HG03039 (cell line): Measurements from ENCODE around the gene PNMA6E.

Source experiments
- ATAC-seq: cut with Tn5 transposase; IDR thresholded peaks from one replicate; pipeline ENCODE4 v1.9.1; 2021; ENCODE audit warnings: mild to moderate bottlenecking, moderate library complexity; ENCODE audit not compliant: unreplicated experiment

Gene PNMA6E

DNA sequence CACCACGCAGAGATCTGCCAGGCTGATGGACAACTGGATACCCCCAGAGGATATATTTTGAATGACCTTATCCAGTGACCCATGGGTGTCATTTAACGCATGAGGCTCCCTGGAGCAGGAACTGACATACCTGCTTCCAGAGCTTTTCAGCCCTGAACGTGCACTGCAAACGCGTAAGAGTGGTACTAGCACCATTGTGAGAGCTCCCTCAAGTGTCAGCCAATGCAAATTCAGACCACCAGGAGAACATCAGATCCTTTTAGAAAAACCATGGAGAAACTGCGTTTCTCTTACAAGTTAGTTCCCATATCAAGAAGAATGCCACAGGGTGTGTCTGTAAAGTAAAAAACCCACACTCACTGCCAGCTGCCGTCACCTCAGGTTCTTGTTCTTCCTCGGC lies 37.4 kb upstream of the PNMA6E start:
- no peak for ATAC-seq

DNA sequence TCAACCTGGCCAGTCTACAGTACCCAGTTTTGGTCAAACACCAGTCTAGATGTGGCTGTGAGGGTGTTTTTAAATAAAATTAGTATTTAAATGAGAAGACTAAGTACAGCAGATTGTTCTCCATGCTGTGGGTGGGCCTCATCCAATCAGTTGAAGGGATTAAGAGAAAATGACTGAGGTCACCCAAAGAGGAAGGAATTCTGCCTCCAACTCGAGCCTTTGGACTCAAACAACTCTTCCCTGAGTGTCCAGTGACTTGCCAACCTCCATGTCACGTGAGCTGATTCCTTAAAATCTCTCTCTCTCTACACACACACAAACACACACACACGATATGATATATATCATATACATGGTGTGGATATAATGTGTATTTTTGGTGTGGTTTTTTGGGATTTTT lies 34.7 kb upstream of the PNMA6E start:
- no peak for ATAC-seq

DNA sequence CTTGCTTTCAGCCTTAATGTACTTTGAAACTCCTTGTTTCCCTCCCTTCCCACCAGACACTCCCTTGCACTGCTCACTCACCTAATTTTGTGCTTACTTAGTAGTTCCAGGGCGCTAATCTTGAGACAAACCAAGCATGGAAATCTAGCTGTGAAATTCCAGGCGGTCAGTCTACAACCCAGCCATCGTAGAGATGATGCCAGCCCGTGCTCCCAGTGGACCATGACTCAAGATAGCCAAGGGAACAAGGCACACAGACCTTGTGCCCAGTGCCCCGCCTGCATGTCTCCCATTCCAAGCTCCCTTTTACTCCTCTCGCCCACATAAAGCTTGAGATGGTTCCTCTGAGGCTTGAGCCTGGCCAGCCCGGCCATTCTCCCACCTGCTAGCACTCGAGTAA lies 33.7 kb upstream of the PNMA6E start:
- ATAC-seq, result no peak

DNA sequence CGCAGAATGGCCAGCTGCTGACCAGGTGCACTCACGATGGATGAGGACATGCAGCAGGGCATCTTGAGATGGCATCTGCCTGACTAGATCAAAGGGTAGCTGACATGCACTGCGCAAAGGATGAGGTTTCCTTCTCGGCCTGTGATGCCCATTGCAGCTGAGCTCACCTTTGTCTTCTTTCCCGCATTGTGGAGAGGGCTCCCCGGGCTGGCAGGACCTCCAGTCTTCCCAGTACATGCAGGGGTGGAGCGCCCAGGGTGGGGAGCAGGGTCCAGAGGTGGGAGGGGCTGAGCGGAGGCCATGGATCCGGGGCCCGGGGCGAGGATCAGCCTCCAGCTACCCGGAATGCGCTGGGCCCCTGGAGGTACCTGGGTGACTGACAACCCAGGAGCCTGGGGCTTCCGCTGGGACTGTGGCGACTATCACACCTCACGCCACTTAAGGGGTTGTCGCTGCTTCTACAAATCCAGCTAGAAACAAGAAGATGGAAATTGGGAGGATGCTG lies 32.7 kb upstream of the PNMA6E start:
- no peak for ATAC-seq

DNA sequence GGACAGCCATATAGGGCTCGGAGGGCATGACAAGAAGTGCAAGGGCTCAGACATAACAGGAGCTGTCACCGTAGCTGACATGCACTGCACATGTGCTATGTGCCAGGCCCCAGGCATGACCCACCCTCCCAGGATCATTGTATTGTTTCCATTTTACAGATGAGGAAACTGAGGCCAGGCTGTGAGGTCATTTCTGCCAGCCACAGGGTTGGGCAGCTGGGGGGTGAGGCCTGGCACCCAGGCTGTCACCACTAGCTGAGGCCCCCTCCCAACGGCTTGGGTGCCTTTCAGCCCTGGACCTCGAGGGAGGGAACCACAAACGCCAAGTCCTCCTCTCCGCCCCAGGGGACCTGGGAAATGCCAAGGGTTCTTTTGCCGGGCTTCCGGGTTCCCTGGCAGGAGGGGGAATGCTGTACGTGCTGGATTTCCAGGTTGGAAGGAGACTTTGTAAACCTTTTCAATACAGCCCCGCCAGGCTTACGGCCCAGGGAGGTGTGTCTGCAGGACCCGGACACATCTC lies 32.1 kb upstream of the PNMA6E start:
- no peak for ATAC-seq

DNA sequence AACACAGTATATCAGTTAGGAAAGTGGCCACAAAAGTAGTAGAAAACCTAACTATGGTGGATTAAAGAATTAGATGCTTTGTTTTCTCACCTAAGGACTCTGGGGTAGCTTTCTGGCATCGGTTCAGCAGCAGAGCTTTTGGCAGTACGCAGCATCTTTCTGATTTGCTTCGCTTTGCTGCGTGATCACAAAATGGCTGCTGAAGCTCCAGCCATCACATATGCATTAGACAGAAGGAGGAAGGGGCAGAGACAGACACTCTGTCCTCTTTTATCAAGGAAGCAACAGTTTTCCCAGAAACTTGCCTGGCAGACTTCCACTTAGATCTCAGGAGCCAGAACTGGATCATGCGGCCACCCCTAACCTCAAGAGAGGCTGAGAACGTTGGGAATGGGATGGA lies 29.6 kb upstream of the PNMA6E start:
- ATAC-seq, result no peak

DNA sequence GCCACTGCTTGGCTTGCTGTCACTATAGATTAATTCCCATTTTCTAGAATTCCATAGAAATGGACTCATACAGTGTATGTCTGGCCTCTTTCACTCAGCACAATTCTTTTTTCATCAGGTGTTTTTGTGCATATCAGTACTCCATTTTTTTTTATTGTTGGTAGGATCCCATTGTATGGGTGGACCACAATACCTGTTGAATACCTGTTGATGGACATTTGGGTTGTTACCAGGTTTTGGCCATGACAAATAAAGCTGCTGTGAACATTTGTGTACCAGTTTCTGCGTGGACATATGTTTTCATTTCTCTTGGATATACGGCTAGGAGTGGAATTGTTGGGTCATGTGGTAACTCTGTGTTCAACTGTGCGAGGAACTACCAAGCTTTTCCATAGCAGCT lies 25.1 kb upstream of the PNMA6E start:
- ATAC-seq, result no peak

DNA sequence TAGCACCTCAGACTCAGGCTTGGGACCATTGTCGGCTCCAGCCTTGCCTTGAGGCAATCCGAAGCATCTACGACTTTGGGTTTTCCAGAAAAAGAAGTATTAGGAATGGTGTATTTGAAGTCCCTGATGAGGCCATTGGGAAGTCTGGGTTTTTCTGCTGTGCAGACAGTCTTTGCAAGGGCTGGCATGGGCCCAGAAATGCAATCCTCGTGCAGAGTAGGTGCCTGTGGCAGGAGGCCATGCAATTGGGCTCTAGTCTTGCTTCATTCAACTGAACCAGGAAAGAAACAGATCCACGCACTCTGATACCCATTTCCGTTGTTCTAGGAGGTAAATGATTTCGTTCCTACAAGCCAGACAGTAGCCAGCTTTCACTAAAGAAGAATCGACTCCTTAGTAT lies 22.5 kb upstream of the PNMA6E start:
- ATAC-seq, result no peak

DNA sequence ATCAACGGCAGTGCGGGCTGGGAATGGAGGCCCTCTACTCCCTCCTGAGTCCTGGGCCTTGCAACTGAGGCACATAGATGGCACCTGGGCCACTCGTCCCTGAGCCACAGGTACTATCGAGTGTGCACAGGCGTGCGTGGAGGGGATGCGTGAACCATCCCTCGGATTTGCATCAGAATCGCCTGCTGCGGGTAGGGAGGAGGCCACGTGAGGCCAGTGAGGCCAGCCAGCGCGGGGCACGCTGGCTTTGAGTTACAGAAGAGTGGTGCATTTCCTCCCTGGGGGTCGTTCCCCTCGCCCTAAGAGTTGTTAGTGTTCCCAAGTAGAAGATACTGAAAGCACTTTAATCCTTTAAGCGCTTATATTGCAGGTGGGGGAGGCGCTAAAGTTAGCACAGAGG lies 20.7 kb upstream of the PNMA6E start:
- no peak for ATAC-seq

DNA sequence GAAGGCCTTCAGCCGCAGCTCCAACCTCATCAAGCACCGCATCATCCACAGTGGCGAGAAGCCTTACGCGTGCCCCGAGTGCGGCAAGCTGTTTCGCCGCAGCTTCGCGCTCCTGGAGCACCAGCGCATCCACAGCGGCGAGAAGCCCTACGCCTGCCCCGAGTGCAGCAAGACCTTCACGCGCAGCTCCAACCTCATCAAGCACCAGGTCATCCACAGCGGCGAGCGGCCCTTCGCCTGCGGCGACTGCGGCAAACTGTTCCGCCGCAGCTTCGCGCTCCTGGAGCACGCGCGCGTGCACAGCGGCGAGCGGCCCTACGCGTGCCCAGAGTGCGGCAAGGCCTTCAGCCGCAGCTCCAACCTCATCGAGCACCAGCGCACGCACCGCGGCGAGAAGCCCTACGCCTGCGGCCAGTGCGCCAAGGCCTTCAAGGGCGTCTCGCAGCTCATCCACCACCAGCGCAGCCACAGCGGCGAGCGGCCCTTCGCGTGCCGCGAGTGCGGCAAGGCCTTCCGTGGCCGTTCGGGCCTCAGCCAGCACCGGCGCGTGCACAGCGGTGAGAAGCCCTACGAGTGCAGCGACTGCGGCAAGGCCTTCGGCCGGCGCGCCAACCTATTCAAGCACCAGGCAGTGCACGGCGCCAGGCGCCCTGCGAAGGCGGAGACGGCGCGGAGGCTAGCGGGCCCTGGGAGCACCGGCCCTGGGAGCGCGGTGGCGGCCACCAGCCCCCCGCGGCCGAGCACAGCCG lies 19.9 kb upstream of the PNMA6E start:
- no peak for ATAC-seq

DNA sequence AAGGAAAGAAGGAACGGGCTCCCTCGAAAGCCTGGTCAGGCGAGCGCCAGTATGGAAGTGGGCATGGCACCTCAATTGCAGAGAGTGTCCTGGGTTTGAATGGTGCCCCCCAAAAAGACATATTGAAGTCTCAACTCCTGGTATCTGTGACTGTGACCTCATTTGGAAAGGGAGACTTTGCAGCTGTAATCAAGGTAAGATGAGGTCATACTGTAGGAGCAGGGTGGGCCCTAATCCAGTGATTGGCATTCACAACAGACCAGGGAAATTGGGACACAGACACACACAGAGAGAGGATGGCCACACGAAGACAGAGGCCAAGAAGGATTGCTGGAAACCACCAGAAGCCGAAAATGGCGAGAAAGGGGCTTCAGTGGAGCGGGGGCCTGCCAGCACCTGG lies 16.5 kb upstream of the PNMA6E start:
- no peak for ATAC-seq

DNA sequence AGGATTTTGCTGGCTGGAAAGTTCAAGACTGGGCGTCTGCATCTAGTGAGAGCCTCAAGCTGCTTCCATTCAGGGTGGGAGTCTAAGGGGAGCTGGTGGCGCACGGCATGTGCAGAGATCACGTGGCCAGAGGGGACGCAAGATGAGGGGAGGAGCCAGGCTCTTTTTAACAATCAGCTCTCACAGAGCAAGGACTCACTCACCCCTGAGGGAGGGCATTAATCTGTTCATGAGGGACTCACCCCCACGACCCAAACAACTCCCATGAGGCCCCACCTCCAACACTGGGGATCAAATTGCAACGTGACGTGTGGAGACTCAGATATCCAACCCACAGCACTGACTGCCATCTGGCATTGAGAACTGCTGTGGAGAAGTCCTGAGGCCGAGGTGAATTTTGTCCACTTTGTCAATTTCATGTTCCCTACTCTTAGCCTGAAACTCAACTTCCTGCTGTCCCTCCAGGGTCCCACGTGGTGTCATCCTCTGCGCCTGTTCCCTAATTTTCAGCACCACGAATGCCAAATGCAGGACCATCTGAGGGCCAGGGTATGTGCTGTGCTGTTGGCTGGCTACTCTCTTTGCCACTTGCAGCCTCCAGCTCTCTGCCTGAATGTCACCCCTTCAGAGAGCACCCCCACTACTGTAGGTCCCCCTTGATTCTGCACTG lies 15.8 kb upstream of the PNMA6E start:
- no peak for ATAC-seq

DNA sequence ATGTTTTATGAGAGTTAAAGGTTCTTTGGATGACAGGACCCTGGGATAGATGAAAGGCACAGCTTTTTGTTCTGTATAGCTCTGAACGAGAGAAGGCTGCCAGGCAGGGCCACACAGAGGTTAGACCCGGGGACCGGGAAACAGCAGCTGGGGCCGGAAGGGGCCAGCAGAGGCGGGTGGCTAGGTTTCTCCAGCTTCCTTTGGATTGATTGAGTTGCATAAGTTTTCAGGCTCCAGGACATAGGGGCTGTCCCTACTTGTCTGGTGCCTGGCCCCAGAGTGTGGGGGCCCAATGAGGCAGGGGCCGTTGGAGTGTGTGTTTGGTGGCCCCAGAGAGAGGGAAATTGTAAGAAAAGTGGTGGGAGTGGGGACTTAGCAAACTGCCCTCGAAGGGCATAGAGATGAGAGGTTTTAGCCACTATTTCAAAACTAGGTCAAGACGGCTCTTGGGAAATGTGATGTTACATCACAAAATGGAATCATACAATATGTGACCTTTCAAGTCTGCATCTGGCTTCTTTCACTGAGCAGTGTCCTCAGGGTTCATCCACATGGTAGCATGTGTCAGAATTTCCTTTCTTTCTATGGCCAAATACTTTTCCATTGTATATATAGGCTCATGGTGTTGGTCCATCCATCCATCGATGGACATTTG lies 13.8 kb upstream of the PNMA6E start:
- ATAC-seq, result no peak

DNA sequence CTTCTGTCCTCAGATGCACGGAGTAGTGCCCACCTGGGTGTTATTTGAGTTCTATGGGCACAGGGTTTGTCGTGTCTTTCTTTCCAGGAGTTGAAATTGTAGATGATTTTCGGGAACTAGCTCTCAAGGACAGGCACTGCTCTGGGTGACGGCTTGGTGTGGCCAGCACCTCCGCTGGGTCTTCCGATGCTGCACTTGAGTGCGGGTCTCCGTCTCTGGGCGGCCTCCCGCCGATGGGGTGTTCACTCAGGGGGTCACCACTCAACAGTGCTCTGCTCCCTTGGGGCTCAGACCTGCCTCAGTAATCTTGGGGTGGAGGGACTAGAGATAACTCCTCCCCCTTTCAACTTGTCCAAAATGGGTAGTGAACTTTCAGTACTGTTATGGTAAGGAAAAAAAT lies 12.6 kb upstream of the PNMA6E start:
- ATAC-seq, result no peak

DNA sequence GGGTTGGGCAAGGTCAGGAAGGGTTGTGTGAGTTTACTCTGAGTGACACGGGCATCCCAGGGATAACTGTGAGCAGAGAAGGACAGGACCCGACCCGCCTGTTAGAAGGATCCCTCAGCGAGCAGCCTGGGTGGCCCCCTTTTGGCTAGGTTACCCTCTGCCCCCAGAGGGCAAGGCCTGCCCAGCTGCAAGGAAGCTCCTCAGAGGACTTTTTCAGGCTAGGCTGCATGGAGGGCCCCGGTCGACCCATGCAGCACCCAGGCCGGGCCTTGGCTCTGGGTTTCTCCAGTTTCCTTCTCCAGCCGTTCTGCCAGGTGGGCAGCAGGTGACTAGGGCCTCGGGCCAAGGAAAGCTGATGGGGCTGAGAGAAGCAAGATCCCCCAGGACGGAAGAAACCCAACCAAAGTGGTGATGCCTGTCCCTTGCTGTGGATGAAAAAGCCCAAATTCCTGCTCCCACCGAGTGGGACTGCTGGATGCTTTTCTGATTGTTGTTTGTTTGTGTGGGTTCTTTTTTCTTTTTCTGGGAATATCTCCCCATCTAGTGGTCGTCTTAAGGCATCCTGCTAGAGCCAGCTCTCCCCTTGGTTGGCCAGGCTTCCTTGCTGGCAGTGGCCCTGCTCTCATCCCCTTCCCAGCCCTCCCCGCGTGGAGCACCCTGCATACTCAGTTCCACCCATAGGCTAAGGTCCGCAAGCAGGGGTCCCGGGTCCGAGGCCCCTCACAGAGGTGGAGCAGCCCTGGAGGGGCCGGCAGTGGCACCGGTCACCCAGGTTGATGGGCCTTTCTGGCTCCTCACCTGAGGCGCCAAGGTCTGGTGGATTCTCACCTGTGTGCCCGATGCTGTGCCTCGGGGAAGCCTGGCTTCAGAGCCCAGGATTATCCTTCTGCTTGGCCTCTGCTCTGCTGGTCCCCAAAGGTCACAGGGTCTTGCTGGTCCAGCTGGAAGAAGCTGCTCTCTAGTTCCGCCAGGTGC lies 11.9 kb upstream of the PNMA6E start:
- no peak for ATAC-seq

DNA sequence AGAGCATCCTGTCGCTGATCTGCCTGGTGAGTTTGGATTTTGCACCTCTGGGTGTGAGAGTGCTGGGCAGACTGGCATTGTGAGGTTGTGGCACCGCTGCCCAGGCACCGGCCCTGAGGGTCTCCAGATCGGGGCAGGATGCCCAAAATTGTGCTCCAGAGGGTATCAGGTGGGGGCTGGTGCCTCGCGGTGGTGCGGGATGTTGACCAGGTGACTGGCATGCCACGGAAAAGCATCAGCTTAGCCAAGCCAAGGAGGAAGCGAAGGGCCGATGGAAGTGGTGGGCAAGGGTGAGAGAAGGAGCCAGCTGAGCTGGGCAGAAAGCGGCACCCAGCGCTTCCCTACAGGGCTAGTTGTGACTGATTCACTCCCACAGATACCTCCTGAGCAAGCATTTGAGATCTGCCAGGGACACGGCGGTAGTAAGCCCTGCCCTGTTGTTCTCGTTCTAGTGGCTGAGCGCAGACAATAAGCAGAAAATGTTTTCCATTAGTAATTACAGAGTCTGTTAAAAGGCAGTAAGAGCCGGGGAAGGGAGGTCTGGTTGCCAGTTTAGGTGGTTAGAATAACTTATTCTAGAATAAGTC lies 10.9 kb upstream of the PNMA6E start:
- no peak for ATAC-seq

DNA sequence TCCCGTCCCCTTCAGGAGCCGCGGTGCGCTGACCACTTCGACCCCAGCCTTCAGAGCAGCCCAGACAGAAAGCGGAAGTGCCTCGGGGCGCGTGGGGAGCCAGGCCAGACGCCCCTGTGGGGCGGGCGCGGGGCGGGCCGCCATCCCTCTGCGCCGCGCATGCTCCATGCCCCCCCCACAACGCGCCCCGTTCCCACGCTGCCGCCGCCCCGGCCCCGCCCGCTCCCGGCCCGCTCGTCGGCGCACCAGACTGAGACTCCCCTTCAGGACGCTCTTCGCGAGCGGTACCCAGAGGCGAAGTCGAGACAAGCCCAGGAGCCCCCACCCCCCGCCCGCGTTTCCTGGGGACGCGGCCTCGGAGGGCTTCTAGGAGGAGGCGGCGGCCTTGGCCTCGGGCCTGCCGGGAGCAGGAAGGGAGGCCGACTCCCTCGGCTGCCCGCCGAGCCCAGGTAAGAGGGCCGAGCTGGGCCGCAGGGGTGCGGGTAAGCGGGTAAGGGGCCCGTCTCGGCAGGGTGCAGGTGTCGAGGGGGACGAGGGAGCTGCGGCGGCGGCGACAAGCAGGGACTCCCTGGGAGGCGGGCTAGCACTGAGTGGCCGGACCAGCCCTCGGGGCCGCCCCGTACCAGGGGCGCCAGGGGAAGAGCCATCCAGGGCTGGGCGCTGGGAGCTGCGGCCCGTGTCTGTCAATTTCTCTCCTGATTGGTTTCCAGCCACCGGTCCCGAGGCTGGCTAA lies 10.3 kb upstream of the PNMA6E start, which contains the start of gene ZFP92:
Gene ZFP92 (plus strand): TSS at position 218 of the 733 bp plus-strand sequence. CDS start 6,851 bp downstream, outside the sequence.
- peak; percentile 55 for ATAC-seq

DNA sequence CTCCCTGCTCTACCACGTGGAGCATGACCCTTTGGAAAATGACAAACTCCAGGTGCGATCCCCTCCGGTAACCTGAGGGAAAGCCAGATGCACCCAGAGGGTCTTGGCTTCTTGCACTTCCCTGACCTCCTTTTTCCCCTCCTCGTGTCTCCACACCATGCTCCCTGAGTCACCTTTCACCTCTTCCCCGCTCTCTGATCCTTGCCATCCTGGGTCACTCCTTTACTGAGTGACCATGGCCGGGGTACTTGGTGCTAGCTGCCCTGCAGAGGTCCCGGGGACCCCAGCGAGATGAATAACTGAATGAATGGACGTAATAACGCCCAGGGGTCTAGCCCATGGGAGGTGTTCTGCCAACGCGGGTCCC lies 9.7 kb upstream of the PNMA6E start:
- no peak for ATAC-seq

DNA sequence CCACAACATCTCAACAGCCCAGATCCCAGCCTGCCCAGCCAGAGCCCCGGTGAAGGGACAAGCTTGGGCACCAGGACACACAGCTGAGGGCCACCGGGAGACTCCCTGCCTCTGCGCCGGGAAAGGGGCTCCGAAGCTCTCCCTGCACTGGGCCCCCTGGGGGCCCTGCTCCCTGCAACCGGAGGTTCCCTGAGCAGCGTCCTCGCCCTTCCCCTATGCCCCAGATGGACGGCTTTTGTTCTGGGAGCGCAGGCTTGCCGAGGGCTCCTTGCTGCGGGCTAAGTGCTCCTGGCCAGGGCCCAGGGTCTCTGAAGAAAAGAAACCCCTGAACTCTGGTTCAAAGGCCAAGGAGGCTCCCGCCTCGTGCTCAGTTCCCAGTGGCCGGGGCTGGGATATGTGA lies 9.2 kb upstream of the PNMA6E start:
- no peak for ATAC-seq
